A673 (cell line): ENCODE data around the gene ENAH. TPM values are rescaled to one million over a fixed set of nuclear protein-coding genes. Genes with fewer than 3 reads are reported as not detected.

ENCODE experiments used
- BruUV-seq: library from RNA; stranded (reverse); fragments of 400-500 nt; replicated peaks from 2 replicates; lab custom pipeline; 2021; lab: Mats Ljungman, UMichigan
- CTCF ChIA-PET: fragments of 300-600 bp; sonication (Branson Sonifier 250); formaldehyde crosslinking; loops from one replicate; lab custom pipeline; 2022; ENCODE audit warnings: antibody characterized with exemption; lab: Charles Lee
- POLR2A ChIA-PET: fragments of 300-600 bp; sonication (Branson Sonifier 250); formaldehyde crosslinking; loops from one replicate; lab custom pipeline; 2022; ENCODE audit warnings: antibody characterized with exemption; ENCODE audit not compliant: low non-redundant PET; lab: Charles Lee
- DNase-seq: peaks from one replicate; pipeline ENCODE4 v3.0.0-alpha.2; 2015; ENCODE audit warnings: low spot score
- H3K27ac ChIP-seq: fragments of 200-600 bp; sonication (generic); 2 replicates; pipeline ENCODE4 v1.5.1; 2016; ENCODE audit warnings: mixed run types, low read depth, mild to moderate bottlenecking, mixed read lengths, antibody characterized with exemption, low read length; ENCODE audit not compliant: poor library complexity, severe bottlenecking
- H3K27me3 ChIP-seq: fragments of 200-600 bp; sonication (generic); replicated peaks from 2 replicates; pipeline ENCODE4 v1.6.1; 2017; ENCODE audit warnings: mixed run types, low read depth, mild to moderate bottlenecking, mixed read lengths, antibody characterized with exemption, low read length; ENCODE audit not compliant: insufficient read depth, poor library complexity
- H3K36me3 ChIP-seq: fragments of 200-600 bp; sonication (generic); 2 replicates; pipeline ENCODE4 v1.6.1; 2016; ENCODE audit warnings: mixed run types, mild to moderate bottlenecking, mixed read lengths, antibody characterized with exemption, low read length; ENCODE audit not compliant: insufficient read depth, poor library complexity, severe bottlenecking
- H3K4me1 ChIP-seq: fragments of 200-600 bp; sonication (generic); 2 replicates; pipeline ENCODE4 v1.6.1; 2017; ENCODE audit warnings: mixed run types, mild to moderate bottlenecking, mixed read lengths, antibody characterized with exemption, low read length; ENCODE audit not compliant: insufficient read depth, poor library complexity, severe bottlenecking
- H3K4me3 ChIP-seq: fragments of 200-600 bp; sonication (generic); 2 replicates; pipeline ENCODE4 v1.5.1; 2016; ENCODE audit warnings: low read depth, mixed run types, mild to moderate bottlenecking, mixed read lengths, low read length; ENCODE audit not compliant: poor library complexity, severe bottlenecking
- H3K9me3 ChIP-seq: fragments of 200-600 bp; sonication (generic); 2 replicates; pipeline ENCODE4 v1.6.1; 2016; ENCODE audit warnings: mixed run types, low read depth, mild to moderate bottlenecking, mixed read lengths, antibody characterized with exemption, low read length; ENCODE audit not compliant: poor library complexity, severe bottlenecking
- CTCF ChIP-seq: fragments of 300-800, 200-600 bp; sonication (generic); conservative IDR thresholded peaks from 2 replicates; pipeline ENCODE4 v1.5.1; 2017; ENCODE audit warnings: low read depth, mild to moderate bottlenecking, antibody characterized with exemption, low read length, moderate library complexity, mixed read lengths
- EZH2 ChIP-seq: fragments of 200-600 bp; sonication (generic); IDR thresholded peaks from 2 replicates; pipeline ENCODE4 v1.6.1; 2017; ENCODE audit warnings: borderline replicate concordance, low read depth, mild to moderate bottlenecking, mixed read lengths, antibody characterized with exemption, low read length; ENCODE audit not compliant: poor library complexity, severe bottlenecking
- intact Hi-C: fragments of 100-400 bp; cut with micrococcal nuclease; formaldehyde crosslinking; loops from one replicate; pipeline ENCODE4 v1.10.0; 2022; ENCODE audit not compliant: unreplicated experiment
- total RNA-seq: library from RNA; stranded (reverse); gene quantifications from 2 replicates; pipeline ENCODE4 v1.2.3, GENCODE V29; 2021

Gene ENAH
- total RNA-seq, 1 experiment from 2014 or later = 186 TPM

DNA sequence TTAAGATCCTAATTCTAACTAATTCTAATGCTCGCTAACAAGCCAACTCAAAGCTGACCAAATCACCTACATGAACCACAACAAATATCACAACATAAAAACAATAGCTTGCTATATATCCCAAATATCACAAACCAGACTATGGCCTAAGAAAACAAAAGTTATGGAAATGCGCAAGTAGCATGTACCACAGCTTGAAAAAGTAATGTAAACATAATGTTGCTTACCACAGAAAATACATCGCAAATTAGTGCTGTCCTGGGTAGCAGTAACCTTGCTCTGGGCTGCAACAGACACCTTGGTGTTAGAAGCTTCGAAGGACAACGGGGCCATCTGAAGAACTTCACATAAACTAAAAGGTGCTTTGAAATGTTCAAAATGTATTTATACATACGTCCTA, 117.6 kb downstream of the ENAH start:
- POLR2A ChIA-PET = no interaction called here

GRCh38 chr1:225534772-225535171, 118.2 kb downstream of the ENAH start:
- Histone ChIP-seq H3K9me3 (no peaks in the 10 kb centered on the region), H3K4me3 (no peak overlapping the region), H3K27ac (peak overlapping the region; percentile 44), H3K4me1 (peaks cover 87% of the 10 kb centered on the region), H3K36me3 (peaks cover 5% of the 10 kb centered on the region), H3K27me3 (no peaks in the 10 kb centered on the region)
- no peak for DNase-seq
- no TSS peak for BruUV-seq
- CTCF ChIA-PET = no interaction called here
- intact Hi-C loops = loop anchor here (10.0 kb wide), 1 partner anchor 240 kb away; the partner anchor contains the start of gene SRP9
- POLR2A ChIA-PET = no interaction called here
- TF ChIP-seq CTCF = no peak
- no peak for TF ChIP-seq EZH2

More for the DNA sequence above, 117.6 kb downstream of the ENAH start:
- H3K4me1 ChIP-seq = peaks cover 91% of the 10 kb centered on the region
- no TSS peak for BruUV-seq
- peaks cover 4% of the 10 kb centered on the region for H3K36me3 ChIP-seq
- intact Hi-C loops = loop anchor here (10.0 kb wide), 1 partner anchor 240 kb away; the partner anchor contains the start of gene SRP9
- H3K9me3 ChIP-seq = no peaks in the 10 kb centered on the region
- CTCF ChIA-PET = no interaction called here
- DNase-seq = no peak
- H3K4me3 ChIP-seq = peak overlapping the region; percentile 6
- no peaks in the 10 kb centered on the region for H3K27me3 ChIP-seq
- TF ChIP-seq CTCF (no peak), EZH2 (no peak)
- H3K27ac ChIP-seq = peak overlapping the region; percentile 44

DNA sequence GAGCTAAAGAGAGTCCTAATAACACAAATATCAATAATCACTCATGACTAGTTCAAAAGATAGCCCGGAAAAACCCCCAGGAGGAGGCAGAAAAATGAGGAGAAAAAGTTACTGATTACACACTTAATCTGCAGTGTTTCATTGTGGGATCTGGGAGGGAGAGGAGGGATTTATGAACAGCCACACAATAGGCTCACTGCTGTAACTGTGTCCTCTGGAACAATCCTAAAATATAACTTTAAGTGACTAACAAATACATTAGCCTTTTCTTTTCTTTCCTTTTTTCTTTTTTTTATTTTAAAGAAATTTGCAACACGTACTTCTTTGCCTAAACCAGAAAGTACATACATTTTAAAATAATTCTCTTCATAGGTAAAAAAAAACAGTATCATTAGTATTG, 118.8 kb downstream of the ENAH start:
- TF ChIP-seq CTCF = no peak
- Histone ChIP-seq H3K36me3 (peaks cover 5% of the 10 kb centered on the region), H3K9me3 (no peaks in the 10 kb centered on the region), H3K4me3 (no peak overlapping the region), H3K27me3 (no peaks in the 10 kb centered on the region), H3K4me1 (peaks cover 80% of the 10 kb centered on the region), H3K27ac (peak overlapping the region; percentile 44)
- BruUV-seq = no TSS peak
- POLR2A ChIA-PET = no interaction called here
- intact Hi-C loops = loop anchor here (10.0 kb wide), 1 partner anchor 241 kb away; the partner anchor contains the start of gene SRP9
- CTCF ChIA-PET = no interaction called here
- peak; percentile 48 for DNase-seq
